ENCODE results near the gene KPNB1.
A peak's percentile ranks its signal among the peaks of the same experiment; 100 is the strongest.

The KPNB1 gene

GRCh38 chr17:47696717-47697642 lies 47.3 kb downstream of the KPNB1 start:
- DNase-seq (ENCODE audit: low read depth): no peak

GRCh38 chr17:47697906-47698711 lies 48.4 kb downstream of the KPNB1 start:
- no peak for DNase-seq (ENCODE audit: low read depth)

- DNase-seq (ENCODE audit: low read depth): peak; percentile 74
These were observed 49.2 kb downstream of the KPNB1 start for GRCh38 chr17:47698749-47699535.

- no peak for DNase-seq (ENCODE audit: low read depth)
These were observed 49.8 kb downstream of the KPNB1 start for GRCh38 chr17:47699536-47699840.

GRCh38 chr17:47700471-47701449 lies 51.0 kb downstream of the KPNB1 start:
- no peak for DNase-seq (ENCODE audit: low read depth)

- no peak for DNase-seq (ENCODE audit: low read depth)
These were observed 51.9 kb downstream of the KPNB1 start for GRCh38 chr17:47701608-47702007.

GRCh38 chr17:47702391-47702995 lies 52.8 kb downstream of the KPNB1 start:
- DNase-seq (ENCODE audit: low read depth): no peak

GRCh38 chr17:47703191-47703591 lies 53.5 kb downstream of the KPNB1 start:
- peak; percentile 73 for DNase-seq (ENCODE audit: low read depth)

- no peak for DNase-seq (ENCODE audit: low read depth)
These were observed 54.0 kb downstream of the KPNB1 start for GRCh38 chr17:47703671-47704070.

GRCh38 chr17:47704116-47704515 lies 54.4 kb downstream of the KPNB1 start:
- DNase-seq (ENCODE audit: low read depth): no peak

GRCh38 chr17:47704736-47705135 lies 55.0 kb downstream of the KPNB1 start:
- DNase-seq (ENCODE audit: low read depth): no peak

- DNase-seq (ENCODE audit: low read depth): no peak
These were observed 56.1 kb downstream of the KPNB1 start for GRCh38 chr17:47705536-47706530.

- DNase-seq (ENCODE audit: low read depth): no peak
These were observed 57.5 kb downstream of the KPNB1 start for GRCh38 chr17:47707056-47707804.

- DNase-seq (ENCODE audit: low read depth): no peak
These were observed 58.2 kb downstream of the KPNB1 start for GRCh38 chr17:47707884-47708283.

- no peak for DNase-seq (ENCODE audit: low read depth)
These were observed 58.7 kb downstream of the KPNB1 start for GRCh38 chr17:47708312-47708863.

- no peak for DNase-seq (ENCODE audit: low read depth)
These were observed 59.3 kb downstream of the KPNB1 start for GRCh38 chr17:47708864-47709541.

- no peak for DNase-seq (ENCODE audit: low read depth)
These were observed 59.9 kb downstream of the KPNB1 start for GRCh38 chr17:47709594-47709993.

Measured in stimulated activated CD8-positive, alpha-beta memory T cell treated with anti-CD3 and anti-CD28 coated beads, Interleukin-12 subunit alpha, Interleukin-12 subunit beta, amount 100 ng/mL, for 4 hours (primary cell).